Breast epithelium (tissue), 3 donors: ENCODE measurements around the gene RPUSD3.

Source experiments
- CTCF ChIP-seq, 3 donors: fragments of 450-650 bp; IDR thresholded peaks; one replicate each; pipeline ENCODE4 v1.5.1; 2016 to 2017; ENCODE audit warnings: antibody characterized with exemption in 3 of 3, mild to moderate bottlenecking in 3 of 3, moderate library complexity in 3 of 3
- POLR2A ChIP-seq: fragments of 450-650 bp; IDR thresholded peaks from one replicate; pipeline ENCODE4 v1.6.1; 2016; ENCODE audit warnings: antibody characterized with exemption, mild to moderate bottlenecking, moderate library complexity

DNA sequence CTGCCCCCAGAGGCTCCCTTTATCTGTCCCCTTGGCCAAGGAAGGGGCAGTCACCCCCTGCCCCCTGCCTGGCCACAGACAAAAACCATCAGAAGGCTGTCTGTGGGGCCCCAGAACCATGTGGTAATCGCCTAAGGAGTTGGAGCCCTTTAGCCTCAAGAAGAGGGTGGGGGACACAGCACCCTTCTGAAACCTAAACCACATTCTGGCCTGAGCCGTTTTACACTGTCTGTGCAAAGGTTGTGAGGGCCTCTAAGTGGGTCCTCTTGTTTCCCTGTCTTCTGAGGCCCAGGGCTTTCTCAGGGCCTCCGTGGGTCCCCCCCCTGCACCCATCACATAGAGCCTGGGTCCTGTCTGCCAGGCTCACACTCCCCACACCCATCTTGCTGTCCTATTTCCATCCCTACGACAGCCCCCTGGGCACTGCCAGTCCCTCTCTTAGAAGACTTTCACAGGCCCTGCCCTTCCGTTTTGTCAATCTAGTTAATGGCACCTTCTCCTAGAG, 17.9 kb upstream of the RPUSD3 start:
- no peak for TF ChIP-seq CTCF (IDR thresholded peaks at IDR 0.05)
- TF ChIP-seq POLR2A: no peak
